ENCODE measurements around the gene PUS1. TPM values are rescaled to one million over a fixed set of nuclear protein-coding genes. Genes with fewer than 3 reads are reported as not detected.

The PUS1 gene
- total and polyA plus RNA-seq, 2 of the 4 experiments (the other 2 are of a cell fraction), result 14.0 to 36.7 TPM

- Histone ChIP-seq H2AFZ (replicated peaks; ENCODE audit: low read length, poor library complexity) (no peak overlapping the region), H3K4me2 (ENCODE audit: low read depth, low read length) (no peak overlapping the region), H4K91ac (ENCODE audit: insufficient read depth, low read depth, low read length) (no peak overlapping the region), H3K4me1 (ENCODE audit: control insufficient read depth, insufficient read depth, low read length) (0 out of 2 replicates have a peak, but pooled peaks cover 2% of the 10 kb centered on the region), H3K9me3 (ENCODE audit: control insufficient read depth, insufficient read depth, low read length) (no peaks in the 10 kb centered on the region), H3K4me3 (ENCODE audit: insufficient read depth, low read depth, low read length) (no peak overlapping the region), H2BK15ac (ENCODE audit: low read depth, low read length) (no peak overlapping the region), H3K18ac (ENCODE audit: low read depth, low read length) (no peak overlapping the region), H4K5ac (ENCODE audit: low read depth, low read length) (no peak overlapping the region), H3K9me1 (ENCODE audit: insufficient read depth, low read length) (no peaks in the 10 kb centered on the region; the same call in 1 of the 2 replicates), H3K79me1 (ENCODE audit: low read depth in 1 of 2, low read length in 2 of 2) (peaks cover 6 to 17% of the 10 kb centered on the region in 2 experiments; a peak in 2 of 4 replicates), H4K8ac (ENCODE audit: low read depth in 2 of 2, low read length in 2 of 2) (no peak overlapping the region), H3K14ac (replicated peaks; ENCODE audit: low read depth, low read length) (no peak overlapping the region), H3K27ac (ENCODE audit: insufficient read depth, low read length) (no peak overlapping the region), H3K27me3 (ENCODE audit: control insufficient read depth, insufficient read depth, low read length) (no peaks in the 10 kb centered on the region), H3K9ac (ENCODE audit: low read depth, low read length) (no peak overlapping the region), H2BK5ac (ENCODE audit: low read depth, low read length, poor library complexity, severe bottlenecking) (no peak overlapping the region), H3K36me3 (ENCODE audit: control insufficient read depth, insufficient read depth, low read length) (peaks cover 62% of the 10 kb centered on the region), H2BK120ac (ENCODE audit: low read depth, low read length) (no peak overlapping the region), H2AK9ac (replicated peaks; ENCODE audit: low read depth, low read length, poor library complexity) (no peak overlapping the region), H3K23ac (ENCODE audit: low read depth, low read length) (no peak overlapping the region), H3K4ac (ENCODE audit: low read depth, low read length) (no peak overlapping the region), H2BK20ac (ENCODE audit: low read depth, low read length) (no peak overlapping the region), H3K56ac (ENCODE audit: extremely low read depth, insufficient read depth, low read length) (no peak overlapping the region), H4K20me1 (ENCODE audit: insufficient read depth, low read length) (no peaks in the 10 kb centered on the region), H2AK5ac (ENCODE audit: low read depth, low read length) (no peak overlapping the region)
- ATAC-seq (ENCODE audit: low read depth), result no peak
- 90% methylated on average over 2 of the region's 8 CpGs; no CpG with 5 or more reads in 1 of the 2 experiments for WGBS, 2 experiments (ENCODE audit: extremely low coverage in 2 of 2, insufficient read length in 1 of 2)
- intact Hi-C loops (cut with micrococcal nuclease) (no loop called here), dilution Hi-C loops (cut with HindIII; ENCODE audit: low sequenced_read_pairs, unreplicated experiment) (no loop called here), in situ Hi-C loops (cut with MboI; ENCODE audit: low sequenced_read_pairs) (no loop called here)
- TF ChIP-seq RAD21 (IDR thresholded peaks at IDR 0.05; ENCODE audit: low read length) (no peak), CEBPB (IDR thresholded peaks at IDR 0.05; ENCODE audit: low read depth, low read length) (no peak), RCOR1 (IDR thresholded peaks at IDR 0.05; ENCODE audit: insufficient replicate concordance, low read length) (no peak), MAZ (IDR thresholded peaks at IDR 0.05; ENCODE audit: borderline replicate concordance, low read depth, low read length) (no peak), SMC3 (IDR thresholded peaks at IDR 0.05; ENCODE audit: low read depth, low read length) (no peak), ELK1 (IDR thresholded peaks at IDR 0.05; ENCODE audit: borderline replicate concordance, low read depth, low read length) (no peak), FOS (IDR thresholded peaks at IDR 0.05; ENCODE audit: low read depth, low read length) (no peak), CTCF (conservative IDR thresholded peaks at IDR 0.05; ENCODE audit: low read depth, low read length) (no peak), POLR2A (IDR thresholded peaks at IDR 0.05; ENCODE audit: low read depth, low read length) (no peak), BHLHE40 (IDR thresholded peaks at IDR 0.05; ENCODE audit: low read depth, low read length) (no peak), NFE2L2 (IDR thresholded peaks at IDR 0.05; ENCODE audit: low read depth, low read length) (no peak), USF2 (IDR thresholded peaks at IDR 0.05; ENCODE audit: low read depth, low read length) (no peak), RFX5 (IDR thresholded peaks at IDR 0.05; ENCODE audit: low read depth, low read length) (no peak), MAFK (IDR thresholded peaks at IDR 0.05; ENCODE audit: low read depth, low read length) (no peak)
- no TSS peak for BruUV-seq (replicated peaks)
- CTCF ChIA-PET, result no interaction called here
- POLR2A ChIA-PET (ENCODE audit: unreplicated experiment), result no interaction called here
- no peak for DNase-seq
These were observed 59.1 kb downstream of the PUS1 start for GRCh38 chr12:131988054-131988796.

All from IMR-90 (cell line).